MM.1S (cell line): ENCODE data around the gene LDLRAD1.
"Not testable (repeated sequence)": the region's sequence is repeated elsewhere in the genome, so short reads cannot be mapped to it uniquely, and the experiment has no call there.

Source experiments
- DNase-seq: peaks from one replicate; pipeline ENCODE4 v3.0.0-alpha.2; 2015
- H2AFZ ChIP-seq: fragments of 300-600 bp; sonication (generic); 2 replicates; pipeline ENCODE4 v1.6.0; 2016; ENCODE audit warnings: antibody characterized with exemption, low read length
- H3F3A ChIP-seq: fragments of 300-600 bp; sonication (generic); 2 replicates; pipeline ENCODE4 v1.6.1; 2016; ENCODE audit warnings: mild to moderate bottlenecking, antibody characterized with exemption, low read length, moderate library complexity, mixed read lengths; ENCODE audit not compliant: insufficient read depth
- H3K27ac ChIP-seq: fragments of 300-600 bp; sonication (generic); 2 replicates; pipeline ENCODE4 v1.5.1; 2016; ENCODE audit warnings: mild to moderate bottlenecking, low read length
- H3K27me3 ChIP-seq: fragments of 300-600 bp; sonication (generic); replicated peaks from 2 replicates; pipeline ENCODE4 v1.6.0; 2016; ENCODE audit warnings: low read length; ENCODE audit not compliant: insufficient read depth
- H3K36me3 ChIP-seq: fragments of 300-600 bp; sonication (generic); replicated peaks from 2 replicates; pipeline ENCODE4 v1.6.1; 2016; ENCODE audit warnings: mild to moderate bottlenecking, low read length, mixed read lengths; ENCODE audit not compliant: insufficient read depth
- H3K4me1 ChIP-seq: fragments of 300-600 bp; sonication (generic); 2 replicates; pipeline ENCODE4 v1.6.1; 2016; ENCODE audit warnings: low read length, mixed read lengths
- H3K4me2 ChIP-seq: fragments of 300-600 bp; sonication (generic); 2 replicates; pipeline ENCODE4 v1.6.0; 2016; ENCODE audit warnings: low read depth, low read length
- H3K4me3 ChIP-seq: fragments of 300-600 bp; sonication (generic); 2 replicates; pipeline ENCODE4 v1.5.1; 2016; ENCODE audit warnings: low read length, mixed read lengths
- H3K79me2 ChIP-seq: fragments of 300-600 bp; sonication (generic); 2 replicates; pipeline ENCODE4 v1.6.1; 2016; ENCODE audit warnings: mixed run types, low read length, mixed read lengths
- H3K9ac ChIP-seq: fragments of 300-600 bp; sonication (generic); 2 replicates; pipeline ENCODE4 v1.6.1; 2016; ENCODE audit warnings: low read length, mixed read lengths
- H3K9me2 ChIP-seq: fragments of 300-600 bp; sonication (generic); replicated peaks from 2 replicates; pipeline ENCODE4 v1.6.1; 2016; ENCODE audit warnings: mild to moderate bottlenecking, low read length, mixed read lengths; ENCODE audit not compliant: insufficient read depth
- H3K9me3 ChIP-seq: fragments of 300-600 bp; sonication (generic); replicated peaks from 2 replicates; pipeline ENCODE4 v1.6.1; 2016; ENCODE audit warnings: mild to moderate bottlenecking, low read length, mixed read lengths; ENCODE audit not compliant: insufficient read depth
- H4K20me1 ChIP-seq: fragments of 300-600 bp; sonication (generic); 2 replicates; pipeline ENCODE4 v1.6.1; 2016; ENCODE audit warnings: mild to moderate bottlenecking, low read length, moderate library complexity, mixed read lengths; ENCODE audit not compliant: insufficient read depth
- EZH2 ChIP-seq: fragments of 300-600 bp; sonication (generic); optimal IDR thresholded peaks from 2 replicates; pipeline ENCODE3; 2017; ENCODE audit warnings: low read depth, mild to moderate bottlenecking, antibody characterized with exemption, low read length, mixed read lengths
- EZH2phosphoT487 ChIP-seq: fragments of 300-600 bp; sonication (generic); IDR thresholded peaks from 2 replicates; pipeline ENCODE4 v1.6.1; 2018; ENCODE audit warnings: antibody characterized with exemption, low read length
- TF ChIP-seq, protein P1 (sequence below): fragments of 300-600 bp; sonication (generic); IDR thresholded peaks from 2 replicates; pipeline ENCODE4 v1.5.1; 2016; ENCODE audit warnings: antibody characterized with exemption, low read length, mixed read lengths

Gene LDLRAD1

DNA sequence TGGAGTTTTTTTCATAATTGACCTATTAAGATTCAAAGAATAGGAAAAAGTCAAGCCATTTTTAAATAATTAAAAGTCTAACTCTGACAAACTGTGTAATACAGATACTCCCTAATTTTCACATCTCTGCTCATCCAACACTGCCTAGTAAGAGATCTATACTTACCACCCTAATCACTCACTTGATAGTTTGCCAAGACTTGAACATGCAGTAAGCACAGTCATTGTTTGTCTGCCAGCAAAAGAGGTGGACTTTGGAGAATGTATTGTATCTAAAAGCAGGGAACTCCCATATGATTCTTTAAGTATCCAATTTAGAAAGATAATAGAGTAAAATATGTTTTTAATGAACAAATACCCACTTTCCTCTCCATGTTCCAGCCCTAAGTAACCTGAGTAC, 19.5 kb upstream of the LDLRAD1 start:
- Histone ChIP-seq H3K4me2 (no peak overlapping the region), H3K27me3 (no peaks in the 10 kb centered on the region; the same call in 1 of the 2 replicates), H3K27ac (no peak overlapping the region), H3K9me3 (no peaks in the 10 kb centered on the region), H2AFZ (no peak overlapping the region), H3K79me2 (0 out of 2 replicates have a peak, but pooled peaks cover 3% of the 10 kb centered on the region), H3K9ac (no peak overlapping the region), H3K4me1 (peaks cover 5% of the 10 kb centered on the region; the same call in 1 of the 2 replicates), H3K4me3 (no peak overlapping the region), H4K20me1 (no peaks in the 10 kb centered on the region; the same call in 1 of the 2 replicates), H3F3A (no peaks in the 10 kb centered on the region), H3K36me3 (peaks cover 14% of the 10 kb centered on the region; the same call in 1 of the 2 replicates), H3K9me2 (no peaks in the 10 kb centered on the region)
- no peak for DNase-seq
- TF ChIP-seq, protein P1, sequence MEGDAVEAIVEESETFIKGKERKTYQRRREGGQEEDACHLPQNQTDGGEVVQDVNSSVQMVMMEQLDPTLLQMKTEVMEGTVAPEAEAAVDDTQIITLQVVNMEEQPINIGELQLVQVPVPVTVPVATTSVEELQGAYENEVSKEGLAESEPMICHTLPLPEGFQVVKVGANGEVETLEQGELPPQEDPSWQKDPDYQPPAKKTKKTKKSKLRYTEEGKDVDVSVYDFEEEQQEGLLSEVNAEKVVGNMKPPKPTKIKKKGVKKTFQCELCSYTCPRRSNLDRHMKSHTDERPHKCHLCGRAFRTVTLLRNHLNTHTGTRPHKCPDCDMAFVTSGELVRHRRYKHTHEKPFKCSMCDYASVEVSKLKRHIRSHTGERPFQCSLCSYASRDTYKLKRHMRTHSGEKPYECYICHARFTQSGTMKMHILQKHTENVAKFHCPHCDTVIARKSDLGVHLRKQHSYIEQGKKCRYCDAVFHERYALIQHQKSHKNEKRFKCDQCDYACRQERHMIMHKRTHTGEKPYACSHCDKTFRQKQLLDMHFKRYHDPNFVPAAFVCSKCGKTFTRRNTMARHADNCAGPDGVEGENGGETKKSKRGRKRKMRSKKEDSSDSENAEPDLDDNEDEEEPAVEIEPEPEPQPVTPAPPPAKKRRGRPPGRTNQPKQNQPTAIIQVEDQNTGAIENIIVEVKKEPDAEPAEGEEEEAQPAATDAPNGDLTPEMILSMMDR: no peak
- TF ChIP-seq EZH2 (no peak), EZH2phosphoT487 (no peak)

DNA sequence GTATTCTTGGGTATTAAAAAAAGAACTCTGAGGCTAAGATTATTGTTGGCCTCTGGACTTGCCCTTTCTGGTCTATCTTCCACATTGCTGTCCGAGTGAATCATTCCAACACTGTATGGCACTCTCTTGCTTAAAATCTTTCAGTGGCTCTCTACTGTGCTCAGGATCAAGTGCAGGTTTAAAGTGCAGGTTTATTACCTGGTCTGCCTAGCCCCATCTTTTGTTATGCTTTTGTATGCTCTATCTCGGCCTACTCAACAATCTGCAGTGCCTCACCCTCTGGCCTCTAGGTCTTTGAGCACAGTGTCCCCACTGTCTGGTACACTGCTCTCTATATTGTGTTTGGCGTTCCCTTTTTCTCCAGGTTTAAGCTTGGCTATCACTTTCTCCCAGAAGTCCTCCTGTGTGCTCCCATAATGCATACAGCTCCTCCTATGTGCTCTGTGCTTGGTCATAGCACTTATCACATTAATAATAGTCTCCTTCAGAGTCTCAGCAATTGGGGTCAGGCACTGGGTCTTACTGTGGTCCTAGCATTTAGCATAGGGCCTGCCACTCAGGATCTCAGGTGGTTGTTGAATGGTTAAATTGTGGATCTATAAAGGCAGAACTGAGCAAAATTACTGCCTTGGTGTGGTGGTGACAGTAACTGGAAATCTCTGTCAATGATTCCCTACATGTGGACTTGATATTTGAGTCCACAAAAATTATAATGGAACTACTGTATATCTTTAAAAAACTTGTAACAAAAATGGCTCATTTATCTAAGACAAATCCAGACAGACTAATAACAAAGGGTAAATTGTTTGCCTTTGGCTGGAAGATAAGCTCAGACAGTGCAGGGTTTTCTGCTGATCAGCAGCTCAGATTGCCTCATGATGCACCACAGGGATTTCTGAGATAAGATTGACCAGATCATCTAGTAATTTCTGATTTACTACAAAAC, 10.6 kb upstream of the LDLRAD1 start:
- H3K9me2 ChIP-seq: no peaks in the 10 kb centered on the region

DNA sequence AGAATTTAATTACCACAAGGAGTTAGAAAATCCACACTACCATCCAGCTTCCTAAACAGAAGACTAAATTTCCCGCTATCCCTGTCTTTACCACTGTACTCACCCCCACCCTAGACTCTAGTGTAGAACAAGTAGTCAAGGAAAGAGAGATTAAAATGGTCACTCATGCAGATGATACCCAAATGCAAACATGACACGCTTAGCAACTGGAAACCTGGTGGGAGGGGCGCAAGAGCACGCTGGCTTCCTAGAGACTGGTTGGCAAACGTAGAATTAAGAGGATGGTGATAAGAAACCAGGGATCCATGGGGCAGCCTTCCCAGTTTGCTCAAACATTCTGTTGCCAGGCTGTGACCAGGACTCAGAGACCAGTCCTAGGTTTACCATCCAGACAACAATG, 9.9 kb upstream of the LDLRAD1 start:
- no peaks in the 10 kb centered on the region for H3K27me3 ChIP-seq
- no peak overlapping the region for H3K9ac ChIP-seq
- no peaks in the 10 kb centered on the region for H3K9me2 ChIP-seq
- no peaks in the 10 kb centered on the region for H3K9me3 ChIP-seq
- no peak for DNase-seq
- H3K4me2 ChIP-seq: no peak overlapping the region
- H3K36me3 ChIP-seq: peaks cover 7% of the 10 kb centered on the region; the same call in 1 of the 2 replicates
- no peaks in the 10 kb centered on the region for H4K20me1 ChIP-seq
- no peaks in the 10 kb centered on the region; the same call in 1 of the 2 replicates for H3F3A ChIP-seq
- no peak overlapping the region for H2AFZ ChIP-seq
- H3K27ac ChIP-seq: no peak overlapping the region
- H3K4me3 ChIP-seq: no peak overlapping the region
- no peaks in the 10 kb centered on the region for H3K79me2 ChIP-seq
- TF ChIP-seq, protein P1: no peak
- TF ChIP-seq EZH2: no peak
- no peak for TF ChIP-seq EZH2phosphoT487
- 0 out of 2 replicates have a peak, but pooled peaks cover 4% of the 10 kb centered on the region for H3K4me1 ChIP-seq

More for the DNA sequence above, 10.6 kb upstream of the LDLRAD1 start:
- Histone ChIP-seq H3F3A (no peaks in the 10 kb centered on the region; the same call in 1 of the 2 replicates), H2AFZ (no peak overlapping the region), H3K4me2 (no peak overlapping the region), H3K27me3 (no peaks in the 10 kb centered on the region), H3K79me2 (no peaks in the 10 kb centered on the region), H3K9ac (no peak overlapping the region), H3K4me3 (no peak overlapping the region), H3K36me3 (peaks cover 7% of the 10 kb centered on the region; the same call in 1 of the 2 replicates), H4K20me1 (no peaks in the 10 kb centered on the region), H3K4me1 (0 out of 2 replicates have a peak, but pooled peaks cover under 1% of the 10 kb centered on the region), H3K9me3 (no peaks in the 10 kb centered on the region), H3K27ac (no peak overlapping the region)
- DNase-seq: no peak
- TF ChIP-seq EZH2 (no peak), EZH2phosphoT487 (no peak)
- TF ChIP-seq, protein P1: no peak

DNA sequence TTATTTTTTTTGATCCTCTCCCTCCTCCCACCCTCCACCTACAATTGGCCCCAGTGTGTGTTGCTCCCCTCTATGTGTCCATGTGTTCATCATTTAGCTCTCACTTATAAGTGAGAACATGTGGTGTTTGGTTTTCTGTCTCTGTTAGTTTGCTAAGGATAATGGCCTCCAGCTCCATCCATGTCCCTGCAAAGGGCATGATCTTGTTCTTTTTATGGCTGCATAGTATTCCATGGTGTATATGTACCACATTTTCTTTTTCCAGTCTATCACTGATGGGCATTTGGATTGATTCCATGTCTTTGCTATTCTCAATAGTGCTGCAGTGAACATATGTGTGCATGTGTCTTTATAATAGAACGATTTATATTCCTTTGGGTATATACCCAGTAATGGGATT, 6.8 kb upstream of the LDLRAD1 start:
- H3K4me2 ChIP-seq, H3K4me3 ChIP-seq, H3K9me2 ChIP-seq, H2AFZ ChIP-seq, H3K79me2 ChIP-seq, H3K9me3 ChIP-seq, H3K27ac ChIP-seq, H4K20me1 ChIP-seq, H3K4me1 ChIP-seq, H3F3A ChIP-seq, H3K27me3 ChIP-seq, DNase-seq, H3K36me3 ChIP-seq, H3K9ac ChIP-seq: not testable (repeated sequence)
